Parathyroid adenoma (tissue), 2 donors: Measurements from ENCODE around the gene UBAC1.

Experiments used
- H2AFZ ChIP-seq: fragments of 300-600 bp; sonication (generic); one replicate; pipeline ENCODE4 v1.7.0; 2017; ENCODE audit warnings: antibody characterized with exemption, mild to moderate bottlenecking
- H3K27ac ChIP-seq: fragments of 300-600 bp; sonication (generic); one replicate; pipeline ENCODE4 v1.7.0; 2017
- H3K27me3 ChIP-seq: fragments of 300-600 bp; sonication (generic); one replicate; pipeline ENCODE4 v1.7.0; 2017; ENCODE audit warnings: low read length; ENCODE audit not compliant: control insufficient read depth, insufficient read depth
- H3K36me3 ChIP-seq: fragments of 300-600 bp; sonication (generic); one replicate; pipeline ENCODE4 v1.7.0; 2017; ENCODE audit warnings: low read length; ENCODE audit not compliant: control insufficient read depth, insufficient read depth
- H3K4me1 ChIP-seq: fragments of 300-600 bp; sonication (generic); one replicate; pipeline ENCODE4 v1.7.0; 2017; ENCODE audit warnings: control low read depth
- H3K4me2 ChIP-seq: fragments of 300-600 bp; sonication (generic); one replicate; pipeline ENCODE4 v1.7.0; 2017; ENCODE audit warnings: low read length
- H3K4me3 ChIP-seq: fragments of 300-600 bp; sonication (generic); one replicate; pipeline ENCODE4 v1.7.0; 2017; ENCODE audit warnings: low read depth, low read length
- H3K79me2 ChIP-seq: fragments of 300-600 bp; sonication (generic); one replicate; pipeline ENCODE4 v1.7.0; 2017; ENCODE audit warnings: control low read depth
- H3K9ac ChIP-seq: fragments of 300-600 bp; sonication (generic); one replicate; pipeline ENCODE4 v1.7.0; 2017; ENCODE audit warnings: mild to moderate bottlenecking
- H3K9me3 ChIP-seq: fragments of 300-600 bp; sonication (generic); one replicate; pipeline ENCODE4 v1.7.0; 2017; ENCODE audit warnings: low read length; ENCODE audit not compliant: control insufficient read depth
- CTCF ChIP-seq: fragments of 300-600 bp; sonication (generic); IDR thresholded peaks from one replicate; pipeline ENCODE4 v1.7.0; 2017; ENCODE audit warnings: antibody characterized with exemption, mild to moderate bottlenecking
- donor health status: primary hyperparathyroidism.

Gene UBAC1

DNA sequence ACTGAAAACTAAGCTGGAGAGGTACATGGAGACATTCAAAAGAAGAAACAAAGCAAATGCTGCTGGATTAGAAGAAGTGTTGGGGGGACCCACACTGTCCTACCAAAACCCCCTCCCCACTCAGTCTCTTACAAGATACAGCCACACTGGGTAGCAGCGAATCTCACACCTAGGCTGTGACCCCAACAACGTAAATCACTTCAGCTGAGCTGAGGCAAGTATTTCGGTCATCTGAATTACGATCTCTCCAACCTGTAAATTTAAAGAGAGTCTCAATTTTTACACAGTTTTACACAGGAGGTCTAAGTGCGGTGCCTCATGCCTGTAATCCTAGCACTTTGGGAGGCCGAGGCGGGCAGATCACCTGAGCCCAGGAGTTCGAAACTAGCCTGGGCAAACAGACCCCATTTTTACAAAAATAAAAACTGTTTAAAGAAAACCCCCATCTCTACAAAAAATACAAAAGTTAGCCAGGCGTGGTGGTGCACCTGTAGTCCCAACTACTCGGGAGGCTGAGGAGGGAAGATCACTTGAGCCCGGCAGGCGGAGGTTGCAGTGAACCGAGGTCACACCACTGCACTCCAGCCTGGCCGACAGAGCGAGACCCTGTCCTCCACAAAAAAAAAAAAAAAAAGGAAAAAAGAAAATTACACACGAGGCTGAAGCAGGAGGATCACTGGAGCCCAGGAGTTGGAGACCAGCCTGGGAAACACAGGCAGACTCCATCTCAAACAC is 57.2 kb downstream of the UBAC1 start:
- Histone ChIP-seq H3K9me3 (no peaks in the 10 kb centered on the region), H3K36me3 (no peaks in the 10 kb centered on the region), H3K4me2 (no peak overlapping the region), H3K27ac (no peak overlapping the region), H3K9ac (no peak overlapping the region), H3K4me3 (no peak overlapping the region), H2AFZ (no peak overlapping the region), H3K4me1 (no peaks in the 10 kb centered on the region), H3K79me2 (peaks cover 40% of the 10 kb centered on the region), H3K27me3 (no peaks in the 10 kb centered on the region)
- TF ChIP-seq CTCF, result no peak

GRCh38 chr9:135903358-135903656 is 57.9 kb downstream of the UBAC1 start:
- no peaks in the 10 kb centered on the region for H3K27me3 ChIP-seq
- TF ChIP-seq CTCF, result no peak
- no peaks in the 10 kb centered on the region for H3K36me3 ChIP-seq
- no peak overlapping the region for H3K4me3 ChIP-seq
- no peaks in the 10 kb centered on the region for H3K4me1 ChIP-seq
- no peak overlapping the region for H3K4me2 ChIP-seq
- H3K27ac ChIP-seq, result no peak overlapping the region
- no peak overlapping the region for H2AFZ ChIP-seq
- H3K9me3 ChIP-seq, result no peaks in the 10 kb centered on the region
- H3K79me2 ChIP-seq, result peaks cover 40% of the 10 kb centered on the region
- H3K9ac ChIP-seq, result no peak overlapping the region

GRCh38 chr9:135902655-135903357 is 58.4 kb downstream of the UBAC1 start:
- Histone ChIP-seq H3K9ac (no peak overlapping the region), H3K9me3 (no peaks in the 10 kb centered on the region), H3K27me3 (no peaks in the 10 kb centered on the region), H3K4me2 (no peak overlapping the region), H3K27ac (no peak overlapping the region), H3K79me2 (peaks cover 40% of the 10 kb centered on the region), H3K4me3 (no peak overlapping the region), H2AFZ (no peak overlapping the region), H3K36me3 (no peaks in the 10 kb centered on the region), H3K4me1 (no peaks in the 10 kb centered on the region)
- no peak for TF ChIP-seq CTCF

- Histone ChIP-seq H3K4me2 (no peak overlapping the region), H3K4me1 (no peaks in the 10 kb centered on the region), H3K36me3 (no peaks in the 10 kb centered on the region), H2AFZ (no peak overlapping the region), H3K27ac (no peak overlapping the region), H3K79me2 (peaks cover 43% of the 10 kb centered on the region), H3K27me3 (no peaks in the 10 kb centered on the region), H3K4me3 (no peak overlapping the region), H3K9ac (no peak overlapping the region), H3K9me3 (no peaks in the 10 kb centered on the region)
- no peak for TF ChIP-seq CTCF
Observed at GRCh38 chr9:135901826-135902225, 59.3 kb downstream of the UBAC1 start.
